WTC11 (cell line): ENCODE measurements around the gene MMP11. TPM values are rescaled to one million over a fixed set of nuclear protein-coding genes. Genes with fewer than 3 reads are reported as not detected.
A peak's percentile ranks its signal among the peaks of the same experiment; 100 is the strongest.

Experiments
- ATAC-seq: fragments of 200-7000 bp; cut with Tn5 transposase; 2 replicates; pipeline ENCODE4 v1.10.0; 2021; ENCODE audit warnings: mild to moderate bottlenecking, moderate library complexity
- CTCF ChIA-PET: fragments of 300-600 bp; sonication (Branson Sonifier 250); formaldehyde crosslinking; loops from one replicate; lab custom pipeline; 2021; ENCODE audit warnings: antibody characterized with exemption; lab: Charles Lee
- POLR2A ChIA-PET: fragments of 350-600 bp; sonication (Branson Sonifier 250); formaldehyde crosslinking; loops from one replicate; lab custom pipeline; 2021; ENCODE audit warnings: antibody characterized with exemption; lab: Charles Lee
- DNase-seq: peaks from one replicate; pipeline ENCODE4 v3.0.0; 2021; ENCODE audit warnings: low spot score
- H3K27ac Mint-ChIP-seq: 2 replicates; pipeline ENCODE4 v1.8.0; 2021; ENCODE audit warnings: mixed read lengths
- H3K27me3 Mint-ChIP-seq: 2 replicates; pipeline ENCODE4 v1.8.0; 2021; ENCODE audit warnings: low read depth, mild to moderate bottlenecking, moderate library complexity, mixed read lengths
- H3K36me3 Mint-ChIP-seq: 2 replicates; pipeline ENCODE4 v1.8.0; 2021; ENCODE audit warnings: mixed read lengths
- H3K4me1 Mint-ChIP-seq: 2 replicates; pipeline ENCODE4 v1.8.0; 2022; ENCODE audit warnings: mixed read lengths
- H3K4me3 Mint-ChIP-seq: 2 replicates; pipeline ENCODE4 v1.8.0; 2021; ENCODE audit warnings: mild to moderate bottlenecking, moderate library complexity, mixed read lengths
- H3K9me3 Mint-ChIP-seq: 2 replicates; pipeline ENCODE4 v1.8.0; 2021; ENCODE audit warnings: mixed read lengths
- CBFB ChIP-seq: sonication (generic); formaldehyde crosslinking; IDR thresholded peaks from 2 replicates; pipeline ENCODE4 v1.8.1; 2022; ENCODE audit warnings: mild to moderate bottlenecking, low read depth, missing genetic modification reagents
- CREB1 ChIP-seq: sonication (generic); formaldehyde crosslinking; IDR thresholded peaks from 2 replicates; pipeline ENCODE4 v1.8.0; 2023; ENCODE audit warnings: mild to moderate bottlenecking, missing genetic modification reagents
- E2F5 ChIP-seq: sonication (generic); formaldehyde crosslinking; IDR thresholded peaks from 2 replicates; pipeline ENCODE4 v1.8.1; 2022; ENCODE audit warnings: mild to moderate bottlenecking, moderate library complexity, missing genetic modification reagents
- ETV6 ChIP-seq: sonication (generic); formaldehyde crosslinking; IDR thresholded peaks from 2 replicates; pipeline ENCODE4 v1.8.1; 2022; ENCODE audit warnings: mild to moderate bottlenecking, missing genetic modification reagents
- FOXP1 ChIP-seq: sonication (generic); formaldehyde crosslinking; IDR thresholded peaks from 2 replicates; pipeline ENCODE4 v1.8.0; 2022; ENCODE audit warnings: missing genetic modification reagents, mild to moderate bottlenecking, moderate library complexity, borderline replicate concordance
- FOXP4 ChIP-seq: sonication (generic); formaldehyde crosslinking; IDR thresholded peaks from 2 replicates; pipeline ENCODE4 v1.8.0; 2022; ENCODE audit warnings: mild to moderate bottlenecking, missing genetic modification reagents
- GABPB1 ChIP-seq: sonication (generic); formaldehyde crosslinking; IDR thresholded peaks from 2 replicates; pipeline ENCODE4 v1.8.1; 2023; ENCODE audit warnings: mild to moderate bottlenecking, missing genetic modification reagents
- GRHL2 ChIP-seq: fragments of 250-450 bp; sonication (Bioruptor Pico); IDR thresholded peaks from 2 replicates; pipeline ENCODE4 v1.8.0; 2022; ENCODE audit warnings: mild to moderate bottlenecking, moderate library complexity; ENCODE audit not compliant: insufficient replicate concordance, severe bottlenecking
- GTF2I ChIP-seq: fragments of 250-450 bp; sonication (Bioruptor Pico); conservative IDR thresholded peaks from 2 replicates; pipeline ENCODE4 v1.4.0; 2021; ENCODE audit warnings: mild to moderate bottlenecking
- JAZF1 ChIP-seq: fragments of 250-450 bp; sonication (Bioruptor Pico); IDR thresholded peaks from 2 replicates; pipeline ENCODE4 v1.9.0; 2021; ENCODE audit warnings: moderate library complexity, mild to moderate bottlenecking, inconsistent platforms
- MAX ChIP-seq: sonication (generic); formaldehyde crosslinking; IDR thresholded peaks from 2 replicates; pipeline ENCODE4 v1.8.0; 2022; ENCODE audit warnings: mild to moderate bottlenecking, missing genetic modification reagents
- NFATC4 ChIP-seq: fragments of 250-450 bp; sonication (Bioruptor Pico); IDR thresholded peaks from 2 replicates; pipeline ENCODE4 v1.9.0; 2021; ENCODE audit warnings: mild to moderate bottlenecking
- NFE2L1 ChIP-seq: sonication (generic); formaldehyde crosslinking; IDR thresholded peaks from 2 replicates; pipeline ENCODE4 v1.8.1; 2023; ENCODE audit warnings: missing genetic modification reagents
- NFYB ChIP-seq: sonication (generic); formaldehyde crosslinking; conservative IDR thresholded peaks from 2 replicates; pipeline ENCODE4 v1.8.0; 2022; ENCODE audit warnings: low read depth, missing genetic modification reagents
- NR1H2 ChIP-seq: sonication (generic); formaldehyde crosslinking; IDR thresholded peaks from 2 replicates; pipeline ENCODE4 v1.9.0; 2021; ENCODE audit warnings: mild to moderate bottlenecking, moderate library complexity, missing genetic modification reagents
- NR3C1 ChIP-seq: sonication (generic); formaldehyde crosslinking; conservative IDR thresholded peaks from 2 replicates; pipeline ENCODE4 v1.8.1; 2023; ENCODE audit warnings: low read depth, mild to moderate bottlenecking, missing genetic modification reagents
- RORB ChIP-seq: fragments of 250-450 bp; sonication (Bioruptor Pico); IDR thresholded peaks from 2 replicates; pipeline ENCODE4 v1.9.0; 2021; ENCODE audit warnings: mild to moderate bottlenecking
- TEAD4 ChIP-seq: sonication (generic); formaldehyde crosslinking; IDR thresholded peaks from 2 replicates; pipeline ENCODE4 v1.8.0; 2022; ENCODE audit warnings: mild to moderate bottlenecking, missing genetic modification reagents
- ZBTB21 ChIP-seq: sonication (generic); formaldehyde crosslinking; IDR thresholded peaks from 2 replicates; pipeline ENCODE4 v1.8.1; 2023; ENCODE audit warnings: mild to moderate bottlenecking, missing genetic modification reagents, borderline replicate concordance
- ZMAT4 ChIP-seq: fragments of 250-450 bp; sonication (Bioruptor Pico); IDR thresholded peaks from 2 replicates; pipeline ENCODE4 v1.9.0; 2021; ENCODE audit warnings: mild to moderate bottlenecking
- ZNF121 ChIP-seq: sonication (generic); formaldehyde crosslinking; IDR thresholded peaks from 2 replicates; pipeline ENCODE4 v1.8.0; 2023; ENCODE audit warnings: missing genetic modification reagents
- total RNA-seq: library from RNA; stranded (reverse); gene quantifications from 3 replicates; pipeline ENCODE4 v1.2.3, GENCODE V29; 2021
- TF ChIP-seq, protein P1 (sequence below): sonication (generic); formaldehyde crosslinking; IDR thresholded peaks from 2 replicates; pipeline ENCODE4 v1.8.1; 2023; ENCODE audit warnings: mild to moderate bottlenecking, missing genetic modification reagents
- TF ChIP-seq, protein P2 (sequence below): sonication (generic); formaldehyde crosslinking; IDR thresholded peaks from 2 replicates; pipeline ENCODE4 v1.8.1; 2023; ENCODE audit warnings: mild to moderate bottlenecking, missing genetic modification reagents, moderate library complexity
- TF ChIP-seq, protein P3 (sequence below): sonication (generic); formaldehyde crosslinking; IDR thresholded peaks from 2 replicates; pipeline ENCODE4 v1.8.0; 2022; ENCODE audit warnings: mild to moderate bottlenecking, missing genetic modification reagents

MMP11 gene
- total RNA-seq, 1 experiment from 2014 or later: 16.5 TPM

- POLR2A ChIA-PET: interaction anchor here (0.5 to 1.4 kb wide), 3 partner anchors 30 to 107 kb away, joined by 3 to 4 read pairs (median 3); partner anchors contain the start of gene SLC2A11
- peak overlapping the region; percentile 91 for H3K27ac Mint-ChIP-seq
These were observed 22.3 kb upstream of the MMP11 start for GRCh38 chr22:23750367-23750713.

GRCh38 chr22:23750714-23751440, 21.8 kb upstream of the MMP11 start, which contains the start of gene ZNF70:
ZNF70 (minus strand) TSS chr22:23751112; CDS start chr22:23745140, 5,972 bp downstream.
- H3K4me3 Mint-ChIP-seq: peak within 1 kb of the TSS; percentile 85
- DNase-seq: peak; percentile 91
- no peaks in the 10 kb centered on the region for H3K36me3 Mint-ChIP-seq
- CTCF ChIA-PET: interaction anchor here (0.9 to 2.2 kb wide), 4 partner anchors 12 to 159 kb away, joined by 4 to 8 read pairs (median 6); partner anchors contain the start of genes C22orf15, CHCHD10 and SLC2A11
- peak; percentile 90 for ATAC-seq
- peak within 1 kb of the TSS; percentile 91 for H3K27ac Mint-ChIP-seq
- no peaks in the 10 kb centered on the region for H3K9me3 Mint-ChIP-seq
- H3K4me1 Mint-ChIP-seq: peaks cover 22% of the 10 kb centered on the region
- H3K27me3 Mint-ChIP-seq: no peaks in the 10 kb centered on the region
- POLR2A ChIA-PET: interaction anchor here (0.5 to 1.4 kb wide), 3 partner anchors 30 to 106 kb away, joined by 3 to 4 read pairs (median 3); partner anchors contain the start of gene SLC2A11
- TF ChIP-seq NR1H2: no peak
- peak; percentile 31; the same call in 1 of the 2 replicates for TF ChIP-seq GABPB1 (CRISPR knock-in tag)
- no peak for TF ChIP-seq CBFB (CRISPR knock-in tag)
- no peak for TF ChIP-seq TEAD4
- TF ChIP-seq NFYB (CRISPR knock-in tag): no peak
- no peak for TF ChIP-seq ZNF121 (CRISPR knock-in tag)
- TF ChIP-seq NFE2L1 (CRISPR knock-in tag): no peak
- TF ChIP-seq ZMAT4: no peak
- TF ChIP-seq, protein P1, sequence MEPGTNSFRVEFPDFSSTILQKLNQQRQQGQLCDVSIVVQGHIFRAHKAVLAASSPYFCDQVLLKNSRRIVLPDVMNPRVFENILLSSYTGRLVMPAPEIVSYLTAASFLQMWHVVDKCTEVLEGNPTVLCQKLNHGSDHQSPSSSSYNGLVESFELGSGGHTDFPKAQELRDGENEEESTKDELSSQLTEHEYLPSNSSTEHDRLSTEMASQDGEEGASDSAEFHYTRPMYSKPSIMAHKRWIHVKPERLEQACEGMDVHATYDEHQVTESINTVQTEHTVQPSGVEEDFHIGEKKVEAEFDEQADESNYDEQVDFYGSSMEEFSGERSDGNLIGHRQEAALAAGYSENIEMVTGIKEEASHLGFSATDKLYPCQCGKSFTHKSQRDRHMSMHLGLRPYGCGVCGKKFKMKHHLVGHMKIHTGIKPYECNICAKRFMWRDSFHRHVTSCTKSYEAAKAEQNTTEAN (CRISPR knock-in tag): no peak
- TF ChIP-seq GTF2I (CRISPR knock-in tag): no peak
- TF ChIP-seq CREB1 (CRISPR knock-in tag): 0 out of 2 replicates have a peak, but pooled peaks have one; percentile 42
- no peak for TF ChIP-seq E2F5
- TF ChIP-seq FOXP4 (CRISPR knock-in tag): 0 out of 2 replicates have a peak, but pooled peaks have one; percentile 17
- no peak for TF ChIP-seq GRHL2 (CRISPR knock-in tag)
- no peak for TF ChIP-seq RORB (CRISPR knock-in tag)
- TF ChIP-seq, protein P2, sequence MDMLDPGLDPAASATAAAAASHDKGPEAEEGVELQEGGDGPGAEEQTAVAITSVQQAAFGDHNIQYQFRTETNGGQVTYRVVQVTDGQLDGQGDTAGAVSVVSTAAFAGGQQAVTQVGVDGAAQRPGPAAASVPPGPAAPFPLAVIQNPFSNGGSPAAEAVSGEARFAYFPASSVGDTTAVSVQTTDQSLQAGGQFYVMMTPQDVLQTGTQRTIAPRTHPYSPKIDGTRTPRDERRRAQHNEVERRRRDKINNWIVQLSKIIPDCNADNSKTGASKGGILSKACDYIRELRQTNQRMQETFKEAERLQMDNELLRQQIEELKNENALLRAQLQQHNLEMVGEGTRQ (CRISPR knock-in tag): 0 out of 2 replicates have a peak, but pooled peaks have one; percentile 38
- peak; percentile 83 for TF ChIP-seq ETV6 (CRISPR knock-in tag)
- peak; percentile 6; the same call in 1 of the 2 replicates for TF ChIP-seq MAX (CRISPR knock-in tag)
- no peak for TF ChIP-seq FOXP1

More at GRCh38 chr22:23750367-23750713, 22.3 kb upstream of the MMP11 start:
- TF ChIP-seq JAZF1 (CRISPR knock-in tag) (no peak), ZBTB21 (no peak), NFATC4 (CRISPR knock-in tag) (no peak), NR3C1 (CRISPR knock-in tag) (no peak), FOXP4 (CRISPR knock-in tag) (no peak)
- TF ChIP-seq, protein P3, sequence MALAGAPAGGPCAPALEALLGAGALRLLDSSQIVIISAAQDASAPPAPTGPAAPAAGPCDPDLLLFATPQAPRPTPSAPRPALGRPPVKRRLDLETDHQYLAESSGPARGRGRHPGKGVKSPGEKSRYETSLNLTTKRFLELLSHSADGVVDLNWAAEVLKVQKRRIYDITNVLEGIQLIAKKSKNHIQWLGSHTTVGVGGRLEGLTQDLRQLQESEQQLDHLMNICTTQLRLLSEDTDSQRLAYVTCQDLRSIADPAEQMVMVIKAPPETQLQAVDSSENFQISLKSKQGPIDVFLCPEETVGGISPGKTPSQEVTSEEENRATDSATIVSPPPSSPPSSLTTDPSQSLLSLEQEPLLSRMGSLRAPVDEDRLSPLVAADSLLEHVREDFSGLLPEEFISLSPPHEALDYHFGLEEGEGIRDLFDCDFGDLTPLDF (CRISPR knock-in tag): no peak
- Mint-ChIP-seq H3K4me3 (peak overlapping the region; percentile 85), H3K9me3 (no peaks in the 10 kb centered on the region), H3K4me1 (peaks cover 22% of the 10 kb centered on the region), H3K27me3 (no peaks in the 10 kb centered on the region), H3K36me3 (no peaks in the 10 kb centered on the region)
- DNase-seq (no peak), ATAC-seq (no peak)
- CTCF ChIA-PET: interaction anchor here (0.9 to 2.2 kb wide), 4 partner anchors 13 to 159 kb away, joined by 4 to 8 read pairs (median 6); partner anchors contain the start of genes C22orf15, CHCHD10 and SLC2A11
